NCI-H128 (cell line): Measurements from ENCODE around the gene APOBEC3H.

Source experiments
- DNase-seq: peaks from one replicate; lab custom pipeline; 2025; ENCODE audit not compliant: unreplicated experiment; lab: John Stamatoyannopoulos, UW

APOBEC3H gene

DNA sequence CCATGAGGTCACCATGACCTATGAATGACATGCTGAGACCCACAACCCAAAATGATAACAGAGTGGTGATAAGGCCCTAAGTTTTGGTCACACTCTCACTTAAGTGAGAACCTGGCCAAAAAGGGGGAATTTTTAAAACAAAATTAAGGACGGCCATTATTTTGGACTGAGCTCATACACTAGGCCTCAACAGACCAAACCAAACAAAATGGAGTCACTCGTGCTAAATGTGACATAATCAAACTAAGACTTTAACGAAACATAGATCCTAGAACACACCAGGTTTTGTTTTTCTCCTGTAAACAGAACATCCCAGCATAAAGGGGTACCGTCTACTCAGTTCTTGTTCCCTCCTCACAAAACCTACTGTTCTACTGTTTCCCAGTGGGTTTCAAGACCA is 11.4 kb downstream of the APOBEC3H start:
- no peak for DNase-seq

DNA sequence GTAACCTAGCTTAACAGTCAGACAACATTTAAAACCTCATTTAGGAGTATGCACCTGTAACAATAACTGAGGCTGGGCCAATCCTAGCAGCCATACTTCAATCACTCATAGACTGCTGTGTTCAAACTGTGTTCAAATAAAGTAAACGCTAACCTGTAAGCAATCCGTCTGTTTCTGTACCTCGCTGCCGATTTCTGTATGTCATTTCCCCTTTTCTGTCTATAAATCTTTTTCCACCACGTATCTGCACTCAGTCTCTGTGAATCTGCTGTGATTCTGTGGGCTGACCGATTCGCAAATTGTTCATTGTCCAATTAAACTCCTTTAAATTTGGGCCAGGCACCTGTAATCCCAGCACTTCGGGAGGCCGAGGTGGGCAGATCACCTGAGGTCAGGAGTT is 12.3 kb downstream of the APOBEC3H start:
- no peak for DNase-seq

DNA sequence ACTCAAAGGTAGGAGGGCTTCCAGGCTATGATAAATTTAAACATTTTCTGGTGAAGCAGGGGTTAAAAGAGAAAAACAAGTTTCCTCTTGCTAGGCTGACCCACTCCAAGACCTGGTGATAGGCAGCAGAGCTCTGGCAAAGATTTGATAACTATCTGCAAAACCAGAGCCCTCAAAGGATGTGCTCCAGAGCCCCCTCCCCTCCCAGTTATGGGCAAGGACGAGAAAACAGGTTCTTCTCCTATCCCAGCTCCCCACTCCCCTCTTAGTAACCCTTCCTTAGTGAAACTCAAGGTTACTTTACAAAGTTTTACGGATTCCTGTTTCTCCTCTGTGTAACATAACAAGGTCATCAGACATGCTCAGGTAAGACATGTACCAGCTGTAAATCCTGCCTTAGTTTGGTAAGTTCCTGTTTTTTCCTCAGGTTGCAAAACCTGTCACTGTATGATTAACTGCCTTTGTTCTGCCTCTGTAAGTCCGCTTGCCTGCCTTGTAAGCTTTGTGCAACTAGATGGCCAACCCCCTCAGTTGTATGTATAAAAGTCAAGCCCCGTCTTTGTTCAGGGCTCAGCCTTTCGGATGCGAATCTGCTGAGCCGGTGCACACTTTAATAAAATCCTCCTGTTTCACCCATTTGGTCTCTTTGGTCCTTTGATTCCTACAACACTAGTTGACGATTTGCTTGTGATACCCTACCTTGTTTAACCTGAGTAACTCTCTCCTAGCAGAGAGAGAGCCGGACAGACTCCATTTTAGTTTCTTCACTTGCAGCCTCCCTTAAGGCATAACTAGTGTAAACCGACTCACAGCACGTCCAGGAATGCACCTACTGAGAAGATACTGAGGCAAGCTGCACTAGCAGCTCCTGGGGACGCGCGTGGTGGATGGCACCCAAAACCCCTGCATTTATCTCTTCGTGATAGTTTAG is 13.9 kb downstream of the APOBEC3H start:
- DNase-seq: no peak

DNA sequence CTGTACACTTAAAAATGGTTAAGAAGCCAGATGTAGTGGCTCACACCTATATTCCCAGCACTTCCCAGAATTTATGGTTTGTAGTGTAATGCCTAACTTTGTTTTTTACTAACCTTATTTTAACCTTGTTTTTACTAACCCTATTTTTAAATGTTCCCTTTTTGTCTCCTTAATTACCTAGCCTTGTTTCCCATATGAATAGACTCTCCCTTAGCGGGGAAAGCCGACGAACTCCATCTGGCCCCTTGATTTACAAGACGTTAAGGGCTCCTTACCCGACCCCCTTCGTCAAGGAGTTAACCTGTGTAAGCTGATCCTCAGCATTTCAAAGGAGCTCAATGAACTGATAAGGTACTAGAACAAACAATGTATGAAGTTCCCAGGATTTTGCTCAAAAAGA is 17.1 kb downstream of the APOBEC3H start:
- no peak for DNase-seq

DNA sequence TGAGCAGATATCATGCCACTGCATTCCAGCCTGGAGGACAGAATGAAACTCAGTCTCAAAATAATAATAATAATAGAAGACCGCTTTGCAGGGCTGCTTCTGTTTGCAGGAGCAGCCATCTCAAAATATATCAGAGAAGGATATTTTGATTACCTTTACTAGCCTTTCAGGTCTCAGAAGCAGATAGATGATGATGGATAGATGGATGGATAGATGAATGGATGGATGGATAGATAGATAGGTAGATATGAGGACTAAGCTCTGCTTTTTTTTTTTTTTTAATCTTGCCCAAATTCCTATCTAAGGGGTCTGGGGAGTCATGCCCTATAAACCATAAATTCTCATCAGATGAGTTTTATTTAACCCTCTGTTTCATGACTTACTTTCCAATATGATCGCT is 18.5 kb downstream of the APOBEC3H start:
- DNase-seq: no peak

DNA sequence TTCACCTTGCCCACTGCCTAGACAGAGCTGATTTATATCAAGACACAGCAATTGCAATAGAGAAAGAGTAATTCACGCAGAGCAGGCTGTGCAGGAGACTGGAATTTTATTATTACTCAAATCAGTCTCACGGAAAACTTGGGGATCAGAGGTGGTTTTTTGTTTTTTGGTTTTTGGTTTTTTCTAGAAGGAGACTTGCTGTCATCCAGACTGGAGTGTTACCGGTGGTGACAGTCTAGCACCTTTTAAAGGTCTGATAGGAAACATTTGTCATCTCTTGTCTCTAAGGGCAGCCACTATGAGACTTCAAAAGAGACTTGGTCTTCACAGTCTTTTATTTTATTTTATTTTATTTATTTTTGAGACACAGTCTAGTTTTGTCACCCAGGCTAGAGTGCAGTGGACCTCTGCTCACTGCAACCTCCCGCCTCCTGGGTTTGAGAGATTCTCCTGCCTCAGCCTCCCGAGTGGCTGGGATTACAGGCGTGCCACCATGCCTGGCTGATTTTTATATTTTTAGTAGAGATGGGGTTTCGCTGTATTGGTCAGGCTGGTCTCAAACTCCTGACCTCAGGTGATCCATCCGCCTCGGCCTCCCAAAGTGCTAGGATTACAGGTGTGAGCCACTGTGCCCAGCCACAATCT is 19.1 kb downstream of the APOBEC3H start:
- no peak for DNase-seq

DNA sequence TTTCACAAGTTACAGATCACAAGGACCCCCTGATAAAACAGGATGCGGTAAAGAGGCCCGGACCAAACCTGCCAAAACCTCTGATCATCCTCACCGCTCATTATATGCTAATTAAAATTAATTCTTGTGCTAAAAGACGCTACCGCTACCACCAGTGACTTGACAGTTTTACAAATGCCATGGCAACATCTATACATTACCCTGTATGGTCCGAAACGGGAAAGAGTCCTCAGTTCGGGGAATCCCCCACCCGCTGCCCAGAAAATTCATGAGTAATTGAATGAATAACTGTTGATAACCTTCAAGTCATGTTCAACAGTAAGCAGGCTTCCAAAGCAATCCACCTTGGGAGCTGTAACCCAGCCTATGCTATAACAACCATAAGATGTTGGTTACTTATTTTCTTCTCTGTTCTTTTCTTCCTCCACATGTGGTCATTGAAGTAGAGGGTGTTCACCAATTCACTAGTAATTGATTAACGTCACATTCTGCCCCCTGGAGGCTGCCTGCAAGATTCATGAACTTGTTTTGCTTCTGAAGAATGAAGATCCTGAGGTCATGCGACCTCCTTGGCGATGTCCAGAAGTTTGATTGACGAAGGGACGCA is 20.6 kb downstream of the APOBEC3H start:
- no peak for DNase-seq

DNA sequence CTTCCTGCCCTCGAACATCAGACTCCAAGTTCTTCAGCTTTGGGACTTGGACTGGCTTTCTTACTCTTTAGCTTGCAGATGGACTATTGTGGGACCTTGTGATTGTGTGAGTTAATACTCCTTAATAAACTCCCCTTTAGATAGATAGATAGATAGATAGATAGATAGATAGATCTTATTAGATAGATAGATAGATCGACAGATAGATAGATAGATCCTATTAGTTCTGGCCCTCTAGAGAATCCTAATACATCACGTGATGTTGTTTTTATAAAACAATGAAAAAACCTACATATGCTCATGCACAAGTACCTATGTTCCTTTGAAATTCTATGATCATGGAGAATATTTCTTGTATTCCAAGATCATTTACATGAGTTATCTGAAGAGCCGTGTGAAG is 23.9 kb downstream of the APOBEC3H start:
- DNase-seq: no peak

DNA sequence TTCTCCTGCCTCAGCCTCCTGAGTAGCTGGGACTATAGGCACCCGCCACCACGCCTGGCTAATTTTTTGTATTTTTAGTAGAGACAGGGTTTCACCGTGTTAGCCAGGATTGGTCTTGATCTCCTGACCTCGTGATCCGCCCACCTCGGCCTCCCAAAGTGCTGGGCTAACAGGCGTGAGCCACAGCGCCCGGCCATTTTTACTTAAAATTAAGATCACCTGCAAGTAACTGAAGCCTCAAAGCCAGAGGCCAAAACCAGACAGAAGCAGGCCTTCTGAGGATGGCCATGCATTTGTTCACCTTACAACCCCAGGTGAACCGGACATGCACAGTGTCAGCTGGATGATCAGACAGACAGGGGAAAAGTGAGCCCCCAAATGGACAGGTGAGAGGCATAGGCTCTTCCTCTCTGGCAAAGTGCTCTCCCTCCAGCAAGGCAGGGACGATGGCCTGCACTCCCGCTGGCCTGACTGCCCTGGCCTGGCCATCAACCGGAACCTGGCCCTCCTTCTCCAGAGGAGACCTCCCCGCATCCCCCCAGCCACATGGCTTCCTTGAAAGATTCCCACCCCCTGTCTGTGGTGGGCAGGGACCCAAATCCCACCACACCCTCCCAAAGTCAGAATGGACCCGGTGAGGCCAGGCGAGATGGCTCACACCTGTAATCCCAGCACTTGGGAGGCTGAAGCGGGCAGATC is 25.9 kb downstream of the APOBEC3H start:
- DNase-seq: no peak

DNA sequence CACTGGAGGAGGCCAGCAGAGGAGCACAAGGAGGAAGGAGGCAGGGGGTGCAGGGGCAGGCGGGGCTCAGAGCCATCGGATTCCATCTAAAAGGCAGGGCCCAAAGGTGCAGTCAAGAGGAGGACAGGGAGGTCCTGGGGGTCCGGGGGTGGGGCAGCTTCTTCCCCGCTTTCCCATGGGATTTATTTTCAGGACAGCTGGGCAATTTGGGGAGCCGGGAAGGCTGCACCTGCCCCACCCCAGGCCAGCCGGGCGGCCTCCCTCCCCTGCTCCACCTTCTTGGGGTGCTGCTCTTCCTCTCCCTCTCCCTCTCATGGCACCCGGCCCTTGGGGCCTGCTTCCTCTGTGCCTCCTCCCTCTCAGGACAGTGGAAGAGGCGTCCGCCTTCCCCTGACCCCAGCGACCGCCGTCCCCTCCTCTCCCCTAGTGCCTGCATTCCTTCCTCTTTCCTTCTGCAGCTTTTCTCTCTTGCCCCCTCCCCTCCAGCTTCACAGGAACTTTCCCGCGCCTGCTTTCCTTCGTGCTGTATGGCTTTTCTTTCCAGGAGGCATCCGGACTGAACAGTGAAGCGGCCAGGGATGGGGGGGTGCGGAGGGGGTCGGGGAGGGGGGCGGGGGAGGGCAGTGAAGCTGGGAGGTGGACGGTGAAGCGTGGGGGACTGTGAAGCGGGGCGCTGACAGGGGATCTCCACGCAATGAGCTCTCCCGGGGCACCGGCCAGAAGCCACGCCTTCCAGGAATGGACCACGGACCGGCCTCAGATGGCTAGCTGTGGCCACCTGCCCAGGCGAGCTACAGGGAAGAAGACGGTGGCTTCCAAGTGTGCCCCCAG is 26.9 kb downstream of the APOBEC3H start:
- no peak for DNase-seq

DNA sequence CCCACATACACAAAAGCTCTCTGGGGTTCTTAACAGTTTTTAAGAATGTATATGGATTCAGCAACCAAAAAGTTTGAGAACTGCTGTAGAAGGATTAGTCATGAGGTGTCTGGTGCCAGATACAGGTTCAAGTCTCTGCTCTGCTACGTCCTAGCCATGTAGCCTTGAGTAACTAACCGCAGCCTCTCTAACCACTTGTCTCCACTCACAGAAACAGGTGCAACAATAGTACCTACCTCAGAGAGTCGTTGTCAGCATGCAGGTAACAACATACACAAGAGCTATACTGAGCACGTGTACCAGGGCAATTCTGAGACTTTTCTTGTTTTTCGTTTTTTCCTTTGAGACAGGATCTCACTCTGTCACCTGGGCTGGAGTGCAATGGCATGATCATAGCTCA is 28.6 kb downstream of the APOBEC3H start:
- no peak for DNase-seq

DNA sequence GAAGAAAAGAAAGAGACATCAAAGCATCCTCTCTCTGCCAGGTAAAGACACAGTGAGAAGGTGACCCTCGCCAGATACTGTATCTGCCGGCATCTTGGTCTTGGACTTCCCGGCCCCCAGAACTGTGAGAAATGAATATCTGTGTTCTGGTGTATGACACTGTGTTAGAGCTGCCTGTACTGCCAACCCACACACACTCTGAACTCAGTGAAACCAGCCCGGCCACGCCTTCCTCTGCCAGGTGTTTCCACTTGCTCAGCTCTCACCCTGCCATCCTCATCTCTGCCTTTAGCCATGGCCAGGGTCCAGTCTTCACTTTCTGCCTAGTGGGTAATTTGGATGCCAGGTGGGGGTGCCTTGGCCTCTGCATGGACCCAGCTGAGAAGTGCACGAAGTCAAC is 31.5 kb downstream of the APOBEC3H start:
- no peak for DNase-seq

DNA sequence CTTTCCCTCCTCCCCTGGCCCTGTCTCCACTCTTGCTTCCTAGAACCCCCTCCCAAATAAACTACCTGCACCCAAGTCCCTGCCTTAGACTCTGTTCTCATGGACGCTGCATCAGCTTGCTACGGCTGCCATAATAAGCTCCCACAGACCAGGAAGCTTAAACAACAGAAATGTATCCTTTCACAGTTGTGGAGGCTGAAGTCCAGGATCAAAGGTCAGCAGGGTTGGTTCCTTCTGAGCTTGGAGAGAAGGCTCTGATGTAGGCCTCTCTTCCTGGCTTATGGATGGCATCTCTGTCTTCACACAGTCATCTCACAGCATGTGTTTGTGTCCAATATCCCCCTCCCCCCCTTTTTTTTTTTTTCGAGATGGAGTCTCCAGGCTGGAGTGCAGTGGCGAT is 32.0 kb downstream of the APOBEC3H start:
- no peak for DNase-seq

DNA sequence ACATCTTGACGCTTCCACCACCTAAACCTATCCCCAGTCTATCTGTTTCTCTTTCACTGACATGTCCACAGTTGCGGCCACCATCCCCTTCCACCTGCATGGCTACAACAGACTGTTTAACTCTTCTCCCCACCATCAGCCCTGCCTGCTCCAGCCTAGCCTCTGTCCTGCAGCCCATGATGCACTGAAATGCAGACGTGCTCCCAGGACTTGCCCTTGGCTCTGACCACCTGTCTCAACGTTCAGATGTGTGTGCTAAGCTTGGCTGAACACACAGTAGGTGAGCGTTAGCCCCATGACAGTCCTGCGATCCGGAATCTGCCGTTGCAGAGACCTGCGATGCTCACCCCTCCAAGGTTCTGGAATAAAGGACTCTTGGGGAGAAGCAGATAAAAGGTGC is 32.7 kb downstream of the APOBEC3H start:
- no peak for DNase-seq

DNA sequence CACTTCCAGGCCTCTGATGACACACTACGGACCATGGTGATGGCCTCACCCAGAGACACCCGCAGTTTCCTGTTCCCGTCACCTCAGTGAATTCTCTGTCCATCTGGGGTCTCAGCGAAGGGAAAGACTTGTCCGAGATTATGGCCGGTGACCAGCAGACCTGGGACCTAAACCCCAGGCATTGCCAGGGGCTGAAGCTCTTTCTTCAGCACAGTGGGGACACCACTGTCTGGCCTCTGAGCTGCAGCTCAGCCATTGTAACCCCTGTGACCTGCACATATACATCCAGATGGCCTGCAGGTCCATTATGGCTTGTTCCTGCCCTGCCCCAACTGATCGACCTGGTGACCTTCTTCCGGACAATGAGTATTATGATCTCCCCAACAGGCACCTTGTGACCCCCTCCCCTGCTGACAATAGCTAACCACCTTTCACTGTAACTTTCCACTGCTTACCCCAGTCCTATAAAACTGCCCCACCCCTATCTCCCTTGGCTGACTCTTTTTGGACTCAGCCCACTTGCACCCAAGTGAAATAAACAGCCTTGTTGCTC is 33.2 kb downstream of the APOBEC3H start:
- no peak for DNase-seq

DNA sequence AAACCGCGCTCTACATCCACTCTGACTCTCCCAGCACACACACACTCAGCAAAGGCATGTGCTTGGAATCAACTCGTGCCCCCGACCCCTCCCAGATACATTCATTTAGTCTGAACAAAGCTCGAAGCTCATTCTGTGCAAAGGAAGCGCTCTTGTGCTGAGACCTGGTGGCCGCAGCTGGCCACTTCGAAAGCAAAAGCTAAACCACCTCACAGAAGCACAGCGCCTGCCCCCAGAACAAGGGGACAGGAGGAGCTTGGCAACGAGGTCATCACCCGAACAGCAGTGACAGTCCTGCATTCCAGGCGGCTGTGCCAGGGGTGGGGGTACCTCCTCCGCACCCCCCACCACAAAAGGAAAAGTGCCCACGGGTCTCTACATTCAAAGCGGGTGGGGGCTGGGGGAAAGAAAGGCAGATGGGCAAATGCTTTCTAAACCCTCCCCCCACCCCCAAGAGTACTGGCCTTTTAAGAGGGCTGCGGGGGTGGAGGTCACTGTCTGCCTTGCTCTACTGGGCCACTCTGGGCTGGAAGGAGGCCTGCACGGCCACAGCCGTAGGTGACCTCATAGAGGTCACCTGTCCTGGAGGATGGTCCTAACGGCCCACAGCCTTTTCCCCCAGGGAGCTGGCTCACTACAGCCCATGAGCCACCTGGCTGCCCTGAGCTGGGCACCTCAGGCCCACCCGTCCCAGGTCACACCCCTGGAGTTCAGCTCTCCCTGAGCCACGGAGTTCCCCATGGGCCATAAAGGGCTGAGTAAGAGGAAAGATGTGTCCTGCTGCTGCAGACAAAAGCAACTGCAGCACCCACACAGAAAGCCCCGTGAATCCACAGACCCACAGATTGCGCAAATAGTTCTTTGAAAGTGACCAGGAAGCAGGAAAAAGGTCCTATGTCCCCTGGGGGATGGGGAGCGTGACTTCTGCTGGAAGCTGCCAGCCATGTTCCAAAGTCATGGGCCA is 34.1 kb downstream of the APOBEC3H start:
- DNase-seq: no peak

DNA sequence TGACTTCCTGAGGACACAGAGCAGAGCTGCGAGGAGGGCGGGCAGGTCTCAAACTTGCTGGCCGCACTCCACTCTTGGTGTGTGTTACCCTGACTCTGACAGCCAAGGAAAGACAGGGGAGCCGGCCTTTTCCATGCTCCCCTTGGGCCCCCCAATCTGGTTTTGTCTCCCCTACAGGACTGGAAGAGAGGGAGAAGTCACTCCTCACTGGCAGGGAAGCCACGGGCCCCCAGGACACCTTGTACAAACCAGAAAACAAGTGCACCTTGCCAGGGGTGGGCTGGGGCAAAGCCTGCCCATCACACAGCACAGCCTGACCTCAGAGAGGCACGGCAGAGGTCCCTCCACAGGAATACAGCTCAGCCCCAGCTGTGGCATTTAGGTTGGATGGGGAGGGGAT is 35.2 kb downstream of the APOBEC3H start:
- DNase-seq: no peak

DNA sequence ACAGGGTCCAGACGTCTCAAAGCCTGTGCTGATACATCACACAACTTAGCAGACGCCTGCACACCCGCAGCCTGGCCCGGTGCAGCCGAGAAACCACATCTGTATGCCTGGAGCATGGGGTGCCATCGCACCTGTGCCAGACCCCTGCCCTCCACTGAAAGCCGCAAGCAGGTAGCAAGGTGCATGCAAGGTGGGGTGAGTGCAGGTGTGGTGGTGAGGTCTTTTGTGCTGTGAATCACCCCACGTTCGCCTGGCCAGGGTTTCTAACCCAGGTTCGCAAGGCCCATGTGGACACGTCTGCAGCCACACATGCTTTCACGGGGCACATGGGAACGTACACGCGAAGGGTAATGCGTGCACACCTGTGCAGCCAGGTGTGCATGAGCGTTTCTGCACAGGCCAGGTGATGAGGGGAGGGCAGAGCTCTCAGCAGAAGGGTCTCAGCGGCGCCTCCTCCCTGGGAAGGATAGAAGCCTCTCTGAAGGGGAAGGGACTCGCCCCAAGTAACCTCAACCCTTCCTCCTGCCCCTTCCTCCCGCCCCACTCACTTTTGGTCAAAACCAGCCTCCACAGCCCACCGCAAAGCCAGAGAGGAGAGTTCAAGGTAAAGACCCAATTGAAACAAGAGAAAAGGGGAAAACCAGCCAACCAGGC is 36.0 kb downstream of the APOBEC3H start:
- DNase-seq: no peak

DNA sequence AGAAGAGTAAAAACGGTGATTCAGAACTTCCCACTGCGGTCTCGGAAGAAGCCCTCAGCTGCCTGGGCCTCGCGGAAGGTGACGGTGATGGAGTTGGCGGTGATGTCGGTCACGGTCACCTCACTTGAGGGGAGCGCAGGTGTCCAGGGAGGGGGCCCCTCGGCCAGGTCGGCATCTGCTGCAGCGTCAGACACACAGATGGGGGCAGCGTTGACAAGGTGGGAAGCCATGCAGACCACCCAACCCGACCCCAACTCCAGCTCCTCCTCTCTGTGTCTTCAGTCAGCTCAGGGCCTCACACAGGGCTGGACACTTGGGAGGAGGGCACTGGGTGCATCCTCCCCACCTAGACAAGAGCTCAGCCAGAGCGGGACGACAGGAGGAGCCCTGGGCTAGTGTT is 36.8 kb downstream of the APOBEC3H start:
- no peak for DNase-seq
